ENCODE results near the gene MST1R.

Gene MST1R

GRCh38 chr3:49868862-49869466 is 34.7 kb downstream of the MST1R start:
- TF ChIP-seq CTCF (IDR thresholded peaks at IDR 0.05; ENCODE audit: low read length, missing control alignments) = no peak
- no peak for DNase-seq (ENCODE audit: low read depth)
- no peak overlapping the region for H3K4me3 ChIP-seq (replicated peaks; ENCODE audit: low read depth, low read length)

GRCh38 chr3:49867871-49868321 is 35.8 kb downstream of the MST1R start:
- H3K4me3 ChIP-seq (replicated peaks; ENCODE audit: low read depth, low read length) = no peak overlapping the region
- DNase-seq (ENCODE audit: low read depth) = peak; percentile 62
- no peak for TF ChIP-seq CTCF (IDR thresholded peaks at IDR 0.05; ENCODE audit: low read length, missing control alignments)

GRCh38 chr3:49867400-49867799 is 36.3 kb downstream of the MST1R start:
- TF ChIP-seq CTCF (IDR thresholded peaks at IDR 0.05; ENCODE audit: low read length, missing control alignments) = no peak
- H3K4me3 ChIP-seq (replicated peaks; ENCODE audit: low read depth, low read length) = no peak overlapping the region
- DNase-seq (ENCODE audit: low read depth) = no peak

GRCh38 chr3:49865198-49865784 is 38.4 kb downstream of the MST1R start:
- no peak for DNase-seq (ENCODE audit: low read depth)
- no peak overlapping the region for H3K4me3 ChIP-seq (replicated peaks; ENCODE audit: low read depth, low read length)
- no peak for TF ChIP-seq CTCF (IDR thresholded peaks at IDR 0.05; ENCODE audit: low read length, missing control alignments)

- TF ChIP-seq CTCF (IDR thresholded peaks at IDR 0.05; ENCODE audit: low read length, missing control alignments) = no peak
- DNase-seq (ENCODE audit: low read depth) = no peak
- H3K4me3 ChIP-seq (replicated peaks; ENCODE audit: low read depth, low read length) = no peak overlapping the region
Observed at GRCh38 chr3:49864505-49864904, 39.2 kb downstream of the MST1R start.

GRCh38 chr3:49859576-49860305 is 43.9 kb downstream of the MST1R start:
- no peak for DNase-seq (ENCODE audit: low read depth)
- no peak overlapping the region for H3K4me3 ChIP-seq (replicated peaks; ENCODE audit: low read depth, low read length)
- TF ChIP-seq CTCF (IDR thresholded peaks at IDR 0.05; ENCODE audit: low read length, missing control alignments) = no peak
